Measurements from ENCODE around the gene SSBP4. TPM values are rescaled to one million over a fixed set of nuclear protein-coding genes. Genes with fewer than 3 reads are reported as not detected.

SSBP4 gene
- total and polyA plus RNA-seq, 9 of the 15 experiments (the other 6 are each of a cell fraction or from before 2014, with no cell fraction given) = 1.1 to 189 (median 39.0) TPM

- no peak for TF ChIP-seq DMBX1 (CRISPR knock-in tag; IDR thresholded peaks at IDR 0.05; ENCODE audit: borderline replicate concordance)
- no peak for TF ChIP-seq CC2D1A (IDR thresholded peaks at IDR 0.05)
- TF ChIP-seq MCM7 (IDR thresholded peaks at IDR 0.05) = no peak
- TF ChIP-seq MAFK (IDR thresholded peaks at IDR 0.05; ENCODE audit: low read length) = no peak
- 0 out of 2 replicates have a peak, but pooled peaks have one; percentile 32 for TF ChIP-seq THRAP3 (IDR thresholded peaks at IDR 0.05; ENCODE audit: borderline replicate concordance)
- TF ChIP-seq ARNT (IDR thresholded peaks at IDR 0.05) = peak in 1 of 2 experiments; percentile 32; a peak in 1 of 4 replicates
- TF ChIP-seq ATF7 (IDR thresholded peaks at IDR 0.05) = no peak
- TF ChIP-seq HDAC1 (IDR thresholded peaks at IDR 0.05) = peak in 1 of 2 experiments; percentile 48; a peak in 1 of 4 replicates
- TF ChIP-seq ZBTB7A (IDR thresholded peaks at IDR 0.05; ENCODE audit: borderline replicate concordance, control insufficient read depth, low read depth, low read length) = no peak
- TF ChIP-seq SUPT5H (IDR thresholded peaks at IDR 0.05) = peak; percentile 46
- peak; percentile 59; the same call in 1 of the 2 replicates for TF ChIP-seq SMARCA5 (IDR thresholded peaks at IDR 0.05)
- peak; percentile 22; the same call in 1 of the 2 replicates for TF ChIP-seq TAF7 (tag; IDR thresholded peaks at IDR 0.05)
- 0 out of 2 replicates have a peak, but pooled peaks have one; percentile 18 for TF ChIP-seq BCOR (IDR thresholded peaks at IDR 0.05)
- TF ChIP-seq TRIM24 (IDR thresholded peaks at IDR 0.05) = peak; percentile 19 to 63; a peak in 2 of 4 replicates
- TF ChIP-seq NFIC (IDR thresholded peaks at IDR 0.05) = 0 out of 2 replicates have a peak, but pooled peaks have one; percentile 5
- no peak for TF ChIP-seq MED1 (CRISPR knock-in tag; IDR thresholded peaks at IDR 0.05; ENCODE audit: borderline replicate concordance)
- TF ChIP-seq NFYB (IDR thresholded peaks at IDR 0.05; ENCODE audit: extremely low read depth, insufficient read length) = no peak
Measured at GRCh38 chr19:18467978-18468377, 48.8 kb downstream of the SSBP4 start (continued).

Measured in K562 (cell line).